HG03432 (cell line): ENCODE results near the gene TBKBP1.
"Not testable (repeated sequence)": the region's sequence is repeated elsewhere in the genome, so short reads cannot be mapped to it uniquely, and the experiment has no call there.

Experiments
- ATAC-seq: cut with Tn5 transposase; IDR thresholded peaks from one replicate; pipeline ENCODE4 v1.9.1; 2021; ENCODE audit warnings: mild to moderate bottlenecking, moderate library complexity; ENCODE audit not compliant: unreplicated experiment

The TBKBP1 gene

DNA sequence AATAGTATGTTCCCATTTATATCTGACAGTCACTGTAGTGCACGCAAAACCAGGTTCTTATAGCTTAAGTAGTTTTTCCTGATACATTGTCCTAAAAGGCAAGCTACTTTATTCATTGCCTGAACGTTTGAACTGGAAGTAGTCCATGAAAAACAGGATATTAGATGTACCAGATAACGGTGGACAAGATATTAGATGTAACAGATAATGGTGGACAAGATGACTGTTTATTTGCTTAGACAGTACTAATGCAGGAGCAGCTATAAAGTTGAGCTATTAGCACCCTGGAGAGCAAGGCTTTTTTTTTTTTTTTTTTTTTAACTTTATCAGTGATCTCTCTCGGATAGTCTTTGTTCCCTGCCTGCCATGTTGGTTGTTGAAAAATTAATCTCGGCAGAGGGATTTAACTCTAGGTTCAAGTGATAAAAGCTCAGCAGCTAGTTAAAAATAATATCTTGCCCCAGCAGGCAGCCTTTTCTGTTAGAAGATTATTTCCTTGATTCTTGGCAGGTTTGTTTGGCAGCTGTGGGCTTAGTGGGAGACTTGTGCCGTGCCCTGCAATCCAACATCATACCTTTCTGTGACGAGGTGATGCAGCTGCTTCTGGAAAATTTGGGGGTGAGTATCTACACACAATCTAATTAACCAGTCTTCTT lies 17.3 kb upstream of the TBKBP1 start:
- no peak for ATAC-seq

DNA sequence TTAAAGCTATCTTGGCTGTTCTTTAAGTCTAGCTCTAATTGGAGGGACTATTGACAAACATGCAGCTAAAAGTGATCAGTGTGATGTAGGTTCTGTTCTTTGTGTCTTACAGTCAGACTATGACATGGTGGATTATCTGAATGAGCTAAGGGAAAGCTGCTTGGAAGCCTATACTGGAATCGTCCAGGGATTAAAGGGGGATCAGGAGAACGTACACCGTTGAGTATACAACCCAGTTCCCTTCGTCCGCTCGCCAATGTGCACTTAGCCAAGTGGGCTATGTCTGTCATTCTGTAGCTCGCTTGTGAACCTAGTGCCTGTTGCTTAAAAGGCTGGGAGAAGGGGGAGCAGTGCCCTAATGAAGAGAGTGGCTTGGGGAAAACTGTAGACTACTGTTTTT lies 15.8 kb upstream of the TBKBP1 start:
- ATAC-seq = no peak

DNA sequence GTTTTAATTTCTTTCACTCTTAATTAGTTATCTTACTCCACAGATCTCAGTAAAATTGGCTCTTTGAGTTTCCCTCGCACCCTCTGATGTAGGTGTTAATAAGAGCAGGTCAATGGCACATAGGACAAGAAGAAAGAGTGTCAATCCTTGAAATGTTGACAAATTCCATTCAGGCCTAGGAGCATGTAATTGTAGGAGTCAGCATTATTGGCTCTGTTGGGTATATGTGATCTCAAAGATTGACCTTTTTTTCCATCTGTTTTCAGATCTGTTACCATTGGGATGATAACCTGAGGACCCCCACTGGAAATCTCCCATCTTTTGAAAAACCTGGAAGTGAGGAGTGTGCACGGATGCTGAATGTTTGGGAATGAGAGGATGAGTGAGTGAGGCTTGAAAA lies 11.8 kb upstream of the TBKBP1 start:
- ATAC-seq = no peak

DNA sequence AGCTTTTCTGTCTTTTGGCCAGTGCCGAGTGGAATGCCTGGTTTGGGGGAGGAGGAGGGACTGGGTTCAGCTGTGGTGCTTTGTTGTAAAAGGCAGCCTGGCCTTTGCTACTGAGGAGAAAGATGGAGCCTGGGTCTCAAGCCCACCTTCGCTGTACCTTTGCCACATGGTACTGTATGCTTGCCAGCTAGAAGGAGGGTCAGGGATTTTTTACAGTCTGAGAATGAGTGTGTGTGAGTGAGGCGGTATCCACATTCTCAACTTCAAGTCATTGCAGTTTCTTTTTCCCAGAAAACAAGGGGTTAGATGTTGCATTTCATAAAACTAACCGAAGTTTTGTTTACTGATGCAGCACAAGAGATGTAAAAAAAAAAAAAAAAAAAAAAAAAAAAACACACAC lies 11.2 kb upstream of the TBKBP1 start:
- not testable (repeated sequence) for ATAC-seq

DNA sequence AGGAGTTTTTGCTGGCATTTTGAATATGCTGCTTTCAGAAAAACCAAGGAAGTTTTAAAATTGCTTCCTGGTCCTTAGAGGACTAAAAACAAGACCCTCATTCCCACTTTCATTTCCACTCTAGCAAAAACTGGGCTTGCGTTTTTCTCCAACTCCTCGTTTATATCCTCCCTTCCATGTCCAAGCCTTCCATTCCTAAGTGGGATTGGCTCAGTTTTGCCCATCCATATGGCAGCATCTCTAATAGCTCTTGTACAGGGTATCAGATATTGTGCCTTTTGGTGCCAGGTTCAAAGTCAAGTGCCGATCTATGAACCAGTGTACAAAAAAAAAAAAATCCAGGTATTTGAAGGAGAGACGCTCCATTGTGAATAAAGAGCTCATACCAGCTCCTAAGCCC lies 9.9 kb upstream of the TBKBP1 start:
- ATAC-seq = no peak

DNA sequence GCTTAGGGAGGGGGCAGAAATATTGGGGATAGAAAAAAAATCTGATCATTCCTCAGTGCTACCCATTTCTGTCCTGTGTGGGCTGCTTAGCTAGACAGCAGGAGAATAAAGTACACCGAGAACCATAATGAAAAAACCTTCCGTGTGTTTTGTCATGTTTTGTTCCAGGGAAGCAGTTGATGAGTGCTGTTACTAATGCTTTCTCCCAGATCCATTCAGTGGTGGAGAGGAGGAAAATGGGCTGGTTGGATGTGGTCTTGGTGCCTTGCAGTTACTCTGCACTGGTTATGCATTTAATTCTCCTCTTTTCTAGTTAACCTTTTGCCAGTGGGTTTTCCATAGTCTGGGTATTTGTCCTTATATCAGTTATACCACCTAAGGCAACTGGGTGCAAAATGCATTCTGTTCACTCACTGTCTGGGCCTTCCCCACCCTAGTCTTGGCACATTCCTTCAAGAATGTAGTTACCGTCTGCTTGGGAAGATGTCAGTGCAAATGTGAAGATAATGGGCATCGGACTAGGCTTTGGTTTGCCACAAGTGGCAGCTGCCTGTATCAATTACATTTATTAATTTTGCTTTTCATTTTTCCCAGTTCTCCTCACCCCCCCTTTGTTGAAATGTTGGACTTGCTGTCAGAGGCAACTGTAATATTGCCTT lies 9.3 kb upstream of the TBKBP1 start:
- ATAC-seq = no peak

DNA sequence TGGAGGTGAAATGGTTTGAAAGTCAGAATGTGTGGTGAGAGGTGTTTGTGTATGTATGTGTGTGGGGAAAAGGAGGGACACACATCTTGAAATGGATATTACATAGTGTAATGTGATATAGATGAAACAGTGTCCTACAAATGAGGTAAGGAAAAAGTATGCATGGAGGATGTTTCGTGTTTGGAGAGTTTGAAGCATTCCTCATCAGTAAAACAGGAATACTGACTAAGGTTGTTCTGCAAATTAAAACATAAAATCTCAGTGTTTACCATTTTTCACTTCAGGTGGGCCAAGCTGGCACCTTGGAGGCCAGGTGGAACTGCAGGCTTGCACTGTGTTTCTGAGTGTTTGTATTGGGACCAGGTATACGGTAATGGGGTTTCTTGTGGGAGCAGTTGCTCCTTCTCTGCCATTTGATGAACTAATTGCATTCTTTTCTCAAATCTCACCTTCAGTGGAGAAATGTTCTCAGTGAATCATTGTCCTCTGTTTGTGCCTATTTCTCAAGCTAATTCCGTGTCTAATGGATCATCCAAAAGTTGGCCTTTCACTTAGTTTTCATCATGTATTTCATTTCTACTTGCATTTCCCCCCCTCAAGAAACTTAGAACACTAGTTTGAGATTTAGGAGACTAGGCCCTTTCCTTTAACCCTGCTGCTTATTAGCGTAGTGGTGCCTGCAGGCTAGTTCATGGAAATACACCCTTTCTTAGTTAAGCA lies 8.2 kb upstream of the TBKBP1 start:
- ATAC-seq = no peak

DNA sequence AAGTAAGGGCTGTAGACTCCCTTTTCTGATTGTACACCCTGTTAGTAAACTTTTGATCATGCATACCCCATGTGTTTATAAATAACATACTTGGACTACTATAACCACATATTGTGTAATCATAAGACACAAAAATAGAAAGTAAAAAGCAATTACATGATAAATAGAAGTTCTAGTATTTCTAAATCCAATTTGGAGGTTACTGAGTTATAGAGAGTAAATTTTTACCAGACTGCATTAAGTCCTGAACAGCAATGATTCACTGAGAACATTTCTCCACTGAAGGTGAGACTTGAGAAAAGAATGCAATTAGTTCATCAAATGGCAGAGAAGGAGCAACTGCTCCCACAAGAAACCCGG lies 7.7 kb upstream of the TBKBP1 start:
- ATAC-seq = no peak

DNA sequence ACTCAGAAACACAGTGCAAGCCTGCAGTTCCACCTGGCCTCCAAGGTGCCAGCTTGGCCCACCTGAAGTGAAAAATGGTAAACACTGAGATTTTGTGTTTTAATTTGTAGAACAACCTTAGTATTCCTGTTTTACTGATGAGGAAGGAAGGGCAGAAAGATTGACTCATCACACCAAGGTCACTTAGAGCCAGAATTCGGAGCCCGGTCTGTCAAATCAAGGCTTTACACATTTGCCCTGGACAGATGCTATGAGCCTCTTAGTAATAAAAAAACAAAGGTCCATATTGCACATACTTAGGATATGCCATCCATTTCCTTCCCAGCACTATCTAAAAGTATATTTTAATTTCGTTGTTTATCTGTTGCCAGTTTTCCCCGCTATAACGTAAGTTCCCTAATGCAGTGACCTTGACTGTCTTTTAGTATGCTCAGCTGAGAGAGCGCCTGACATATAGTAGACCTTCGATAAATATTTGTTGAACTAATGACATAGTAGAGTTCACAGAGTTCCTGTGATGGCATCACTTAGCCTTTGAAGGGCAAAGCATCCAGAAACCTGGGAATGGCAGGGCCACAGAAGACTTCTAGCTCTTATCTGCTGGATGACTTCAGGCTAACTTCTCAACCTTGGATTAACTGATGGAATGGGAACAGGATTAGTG lies 7.2 kb upstream of the TBKBP1 start:
- no peak for ATAC-seq

DNA sequence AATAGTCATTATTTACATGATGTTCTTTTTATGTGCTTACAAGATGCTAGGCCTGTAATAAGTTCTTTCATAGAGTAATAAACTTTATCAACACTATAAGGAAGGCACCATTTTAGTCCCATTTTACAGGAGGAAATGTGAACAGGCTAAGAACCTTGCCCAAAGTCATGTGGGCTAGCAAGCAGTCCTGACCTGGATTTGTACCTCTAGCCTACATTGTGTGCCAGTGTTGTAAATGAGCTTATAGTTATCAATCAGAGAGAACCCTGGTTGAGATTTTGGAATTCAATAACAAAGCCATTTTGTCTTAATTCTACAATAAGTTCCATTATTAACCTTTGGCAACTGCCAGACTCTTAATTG lies 6.7 kb upstream of the TBKBP1 start:
- ATAC-seq = no peak

DNA sequence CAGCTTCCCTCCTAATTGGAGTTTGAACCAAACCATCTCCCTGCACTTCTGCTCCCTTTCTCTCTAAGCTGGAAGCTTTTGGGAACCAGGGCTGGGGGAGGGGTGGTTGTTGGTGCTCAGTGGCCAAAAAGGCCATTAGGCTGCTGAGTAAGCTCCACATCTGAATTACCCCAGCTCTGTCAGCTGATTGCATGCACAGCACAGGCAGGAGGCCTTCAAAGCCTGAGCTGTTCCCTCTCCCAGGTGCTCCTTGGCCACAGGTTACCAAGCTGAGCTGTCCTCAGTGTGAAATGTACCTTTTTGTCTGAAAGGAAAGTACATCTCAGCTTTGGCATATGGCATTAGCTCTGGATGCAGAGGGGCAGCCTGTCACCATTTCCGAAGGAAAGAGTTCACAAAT lies 6.2 kb upstream of the TBKBP1 start:
- ATAC-seq = no peak

DNA sequence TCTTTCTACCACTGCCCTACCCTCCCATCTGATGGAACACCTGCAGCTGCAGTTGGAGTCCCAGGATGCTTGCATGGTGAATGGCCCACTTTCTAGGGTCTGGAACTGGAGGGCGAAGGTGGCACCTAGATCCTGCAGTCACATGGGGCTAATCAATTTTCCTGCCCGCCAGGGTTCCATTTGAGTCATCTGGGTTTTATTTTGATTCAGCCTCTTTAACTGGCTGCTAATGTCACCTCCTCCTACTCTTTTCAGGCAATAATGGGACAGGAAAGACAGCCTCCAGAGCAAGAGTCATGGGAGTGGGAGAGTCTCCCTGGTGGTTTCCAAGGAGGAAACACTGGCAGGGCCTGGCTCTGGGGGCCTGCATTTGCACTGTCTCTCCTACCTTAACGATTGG lies 3.8 kb upstream of the TBKBP1 start:
- no peak for ATAC-seq

DNA sequence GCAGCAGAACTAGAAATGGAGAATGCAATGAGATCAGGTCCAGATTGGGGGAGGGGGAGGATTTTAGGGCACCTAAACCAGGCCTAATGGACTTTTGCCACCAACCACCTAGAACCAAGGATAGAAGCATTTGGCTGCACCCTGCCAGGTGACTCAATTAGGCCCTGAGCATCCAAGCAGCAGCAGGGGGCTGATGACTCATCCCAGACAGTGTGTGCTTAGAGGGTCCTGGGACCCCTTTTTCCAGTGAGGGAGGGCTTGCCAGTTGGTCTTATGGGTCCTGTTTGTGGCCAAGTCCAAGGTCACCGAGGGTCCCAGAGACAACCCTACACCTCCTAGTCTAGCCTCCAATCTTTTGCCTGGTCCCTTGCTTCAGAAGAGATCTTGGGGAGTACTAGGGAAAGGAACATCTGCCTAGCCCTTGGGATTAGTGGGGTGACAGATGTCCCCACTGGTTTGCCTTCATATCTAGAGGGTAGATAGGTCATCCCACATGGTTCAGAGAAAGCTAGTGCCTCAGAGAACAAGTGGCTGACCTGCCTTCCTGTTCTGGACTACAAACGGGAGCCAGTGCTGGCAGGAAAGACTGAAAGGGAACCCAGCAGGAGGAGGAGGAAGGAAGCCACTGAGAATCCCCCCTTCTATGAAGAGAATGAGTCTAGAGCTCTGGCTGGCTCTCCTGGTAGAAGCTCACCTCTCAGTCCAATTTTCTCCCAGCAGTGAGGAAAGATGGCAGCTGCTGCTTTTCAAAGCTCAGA lies 1.6 kb upstream of the TBKBP1 start:
- no peak for ATAC-seq

DNA sequence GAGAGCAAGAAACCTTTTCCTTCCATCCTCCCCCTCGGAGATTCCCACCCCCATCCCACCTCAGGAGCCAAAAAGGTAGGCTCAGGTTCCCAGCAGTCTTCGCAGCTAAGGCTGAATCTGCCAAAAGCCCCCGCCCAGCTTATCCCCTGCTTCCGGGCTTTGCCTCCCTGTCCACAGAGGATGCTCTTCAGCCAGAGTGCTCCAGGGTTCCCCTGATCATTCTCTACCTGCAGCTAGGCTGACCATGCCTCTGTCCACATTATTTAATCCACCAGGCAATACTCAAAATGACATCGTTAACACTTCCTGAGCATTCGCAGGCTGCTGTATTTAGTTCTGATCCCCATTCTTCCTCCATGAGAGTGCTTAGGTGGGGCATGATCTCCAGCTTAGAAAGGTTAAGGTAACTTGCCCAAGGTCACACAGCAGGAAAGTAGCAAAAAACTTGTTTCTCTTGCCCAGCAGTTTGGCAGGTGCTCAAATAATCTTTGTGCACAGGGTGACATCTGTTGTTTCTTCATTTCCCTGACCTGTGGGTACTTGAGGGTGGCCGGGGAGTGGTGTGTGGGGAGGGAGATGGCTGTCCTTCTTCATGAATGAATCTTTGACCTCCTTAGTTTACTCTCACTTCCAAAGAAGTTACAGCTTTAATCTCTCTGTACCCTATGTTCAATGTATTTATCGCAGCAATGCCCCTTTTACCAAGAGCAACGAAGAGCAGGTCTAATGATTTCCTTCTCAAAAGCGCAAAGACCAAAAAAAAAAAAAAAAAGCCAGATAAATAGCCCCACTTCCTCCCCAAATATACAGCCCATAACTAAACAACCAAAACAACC lies 848 bp upstream of the TBKBP1 start:
- no peak for ATAC-seq

DNA sequence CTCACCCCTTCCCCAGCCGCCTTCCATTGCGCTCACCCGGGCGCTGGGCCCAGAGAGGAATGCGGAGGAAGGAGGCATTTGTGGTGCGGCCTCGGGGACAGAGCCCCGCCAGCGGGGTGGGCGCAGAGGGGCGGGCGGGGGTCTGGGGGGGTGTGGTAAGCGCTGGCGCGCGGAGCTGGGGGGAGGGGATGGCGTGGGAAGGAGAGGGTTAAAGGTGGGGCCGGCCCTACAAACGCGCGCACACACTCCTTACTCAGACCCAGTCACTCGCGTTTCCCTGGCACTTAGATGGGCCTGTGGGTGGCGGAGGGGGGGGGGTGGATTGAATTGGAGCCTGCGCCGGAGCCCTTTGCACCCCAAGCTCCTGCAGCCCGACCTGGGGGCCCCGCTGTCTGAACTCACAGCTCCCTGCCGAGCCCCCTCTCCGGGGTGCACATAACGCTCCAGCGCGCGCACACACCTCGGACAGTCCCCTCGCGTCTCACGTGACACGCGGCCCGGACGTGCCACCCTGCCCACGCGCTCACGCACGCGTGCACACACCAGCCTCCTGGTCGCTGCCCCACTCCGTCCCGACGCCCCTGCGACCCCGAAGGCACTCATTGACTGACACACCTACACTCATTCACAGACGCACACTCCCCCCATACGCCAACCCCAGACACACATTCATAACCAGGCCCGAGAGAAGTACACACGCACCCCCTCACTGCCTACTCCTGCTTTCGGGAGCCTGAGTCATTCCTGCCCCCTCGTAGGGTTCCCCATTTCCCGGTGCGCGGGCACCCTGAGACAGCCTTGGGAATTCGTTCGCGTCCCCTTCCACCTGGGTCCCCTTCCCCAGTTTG lies 844 bp downstream of the TBKBP1 start:
- ATAC-seq = no peak

DNA sequence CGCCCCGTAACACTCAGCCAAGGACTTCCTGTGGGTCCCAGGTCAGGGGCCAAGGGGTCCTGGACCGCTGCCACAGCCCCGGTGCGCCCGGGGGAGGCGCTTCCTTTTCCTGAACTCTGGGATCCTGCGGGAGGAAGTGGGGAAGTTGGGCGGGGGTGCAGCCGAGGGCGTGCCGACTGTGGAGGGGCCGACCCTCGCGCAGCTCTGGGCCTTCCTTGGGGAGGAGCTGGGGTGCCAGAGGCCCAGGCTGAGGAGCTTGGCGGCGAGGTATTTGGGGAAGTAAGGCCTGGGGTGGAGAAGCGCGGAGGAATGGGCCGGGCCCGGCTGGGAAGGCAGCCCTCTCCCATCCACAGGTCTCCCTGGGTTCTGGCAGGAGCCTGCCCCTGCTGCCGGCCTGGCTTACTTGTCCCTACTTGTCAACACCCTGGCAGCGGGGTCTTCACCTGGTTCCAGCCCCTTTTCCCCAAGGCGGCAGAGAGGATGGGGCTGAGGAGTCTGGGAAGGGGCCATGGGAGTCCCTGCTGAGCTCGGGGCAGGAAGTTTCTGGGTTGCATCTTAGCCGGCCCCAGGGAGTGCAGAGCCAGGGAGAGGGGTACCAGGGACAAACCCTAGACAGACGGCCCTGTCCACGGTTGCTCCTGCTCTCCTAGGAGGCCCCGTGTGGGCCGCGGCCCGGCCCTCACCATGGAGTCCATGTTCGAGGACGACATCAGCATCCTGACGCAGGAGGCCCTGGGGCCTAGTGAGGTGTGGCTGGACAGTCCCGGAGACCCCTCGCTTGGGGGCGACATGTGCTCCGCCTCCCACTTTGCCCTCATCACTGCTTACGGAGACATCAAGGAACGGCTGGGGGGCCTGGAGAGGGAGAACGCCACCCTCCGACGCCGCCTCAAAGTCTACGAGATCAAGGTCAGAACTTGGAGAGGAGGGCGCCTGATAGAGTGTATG lies 1.7 kb downstream of the TBKBP1 start:
- no peak for ATAC-seq

DNA sequence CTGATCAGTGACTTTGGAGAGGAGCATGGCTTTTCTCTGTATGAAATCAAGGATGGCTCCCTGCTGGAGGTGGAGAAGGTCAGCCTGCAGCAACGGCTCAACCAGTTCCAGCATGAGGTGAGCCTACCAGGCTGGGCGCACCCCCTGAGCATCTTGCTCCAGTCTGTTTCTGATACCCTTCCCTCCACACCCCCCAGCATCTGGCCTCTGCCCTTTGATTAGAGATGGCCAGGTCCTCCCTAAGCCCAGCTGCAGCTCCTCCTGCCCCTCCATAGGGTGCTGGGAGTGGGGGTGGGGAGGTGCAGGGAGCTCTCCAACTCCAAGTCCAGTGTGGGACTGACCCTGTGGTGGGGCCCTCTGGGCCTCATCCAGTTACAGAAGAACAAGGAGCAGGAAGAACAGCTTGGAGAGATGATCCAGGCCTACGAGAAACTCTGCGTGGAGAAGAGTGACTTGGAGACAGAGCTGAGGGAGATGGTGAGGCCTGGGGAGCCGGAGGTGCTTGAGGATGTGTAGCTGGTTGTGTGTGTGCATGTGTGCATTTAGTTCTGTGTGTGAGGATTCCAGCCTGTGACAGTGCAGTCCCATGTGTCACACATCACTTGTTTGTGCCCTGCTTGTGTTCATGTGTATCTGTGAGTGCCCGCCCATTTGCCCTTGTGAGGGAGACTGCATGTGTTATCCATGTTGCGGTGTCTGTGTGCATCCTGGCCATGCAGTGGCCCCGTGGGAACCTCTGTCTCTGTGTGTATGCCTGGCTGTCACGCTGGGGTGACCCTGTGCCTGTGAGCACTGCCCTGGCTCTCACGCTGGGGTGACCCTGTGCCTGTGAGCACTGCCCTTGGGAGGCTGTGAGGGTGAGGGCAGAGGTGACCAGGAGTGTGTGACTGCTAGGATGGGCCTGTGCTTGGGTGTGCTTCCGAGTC lies 3.0 kb downstream of the TBKBP1 start:
- ATAC-seq = no peak
